Mucosa of rectum (tissue), 2 donors: ENCODE data around the gene NOP10.

Source experiments
- H3K27ac ChIP-seq, 2 donors: one replicate each; pipeline ENCODE4 v1.7.0; 2013; ENCODE audit warnings: inconsistent platforms in 2 of 2, low read depth in 2 of 2, low read length in 2 of 2
- H3K27me3 ChIP-seq, 2 donors: one replicate each; pipeline ENCODE4 v1.7.0; 2013; ENCODE audit warnings: low read length in 2 of 2; ENCODE audit not compliant: control insufficient read depth in 2 of 2, insufficient read depth in 2 of 2
- H3K36me3 ChIP-seq, 2 donors: one replicate each; pipeline ENCODE4 v1.7.0; 2013; ENCODE audit warnings: low read length in 2 of 2; ENCODE audit not compliant: control insufficient read depth in 2 of 2, insufficient read depth in 2 of 2
- H3K4me1 ChIP-seq, 2 donors: one replicate each; pipeline ENCODE4 v1.7.0; 2013; ENCODE audit warnings: low read length in 2 of 2, mild to moderate bottlenecking in 1 of 2; ENCODE audit not compliant: control insufficient read depth in 2 of 2, insufficient read depth in 2 of 2
- H3K4me3 ChIP-seq, 2 donors: one replicate each; pipeline ENCODE4 v1.7.0; 2013; ENCODE audit warnings: low read length in 2 of 2
- H3K9ac ChIP-seq, 2 donors: one replicate each; pipeline ENCODE4 v1.7.0; 2013; ENCODE audit warnings: low read length in 2 of 2, low read depth in 1 of 2, mild to moderate bottlenecking in 1 of 2
- H3K9me3 ChIP-seq, 2 donors: one replicate each; pipeline ENCODE4 v1.7.0; 2013; ENCODE audit warnings: low read length in 2 of 2; ENCODE audit not compliant: control insufficient read depth in 2 of 2
- donor health status: healthy.
- donor health status: Normal muscosa, but diverticular disease.

NOP10 gene

GRCh38 chr15:34334672-34335071, 8.3 kb downstream of the NOP10 start:
- H3K4me3 ChIP-seq = peak overlapping the region in 1 of 2 donors; percentile 81
- H3K36me3 ChIP-seq = peaks cover 0 to 4% of the 10 kb centered on the region in 2 donors
- H3K27me3 ChIP-seq = no peaks in the 10 kb centered on the region
- peak overlapping the region in 1 of 2 donors; percentile 56 for H3K27ac ChIP-seq
- H3K9ac ChIP-seq = no peak overlapping the region
- no peaks in the 10 kb centered on the region for H3K9me3 ChIP-seq
- H3K4me1 ChIP-seq = peaks cover 5 to 6% of the 10 kb centered on the region in 2 donors

- Histone ChIP-seq H3K36me3 (no peaks in the 10 kb centered on the region), H3K9me3 (no peaks in the 10 kb centered on the region), H3K9ac (no peak overlapping the region), H3K4me3 (no peak overlapping the region), H3K4me1 (peaks cover 5 to 6% of the 10 kb centered on the region in 2 donors), H3K27me3 (no peaks in the 10 kb centered on the region), H3K27ac (no peak overlapping the region)
Measured at GRCh38 chr15:34332553-34333120, 10.3 kb downstream of the NOP10 start.

GRCh38 chr15:34331809-34332208, 11.1 kb downstream of the NOP10 start:
- Histone ChIP-seq H3K27me3 (no peaks in the 10 kb centered on the region), H3K4me3 (no peak overlapping the region), H3K9ac (no peak overlapping the region), H3K9me3 (no peaks in the 10 kb centered on the region), H3K36me3 (no peaks in the 10 kb centered on the region), H3K27ac (no peak overlapping the region), H3K4me1 (peaks cover 0 to 1% of the 10 kb centered on the region in 2 donors)

DNA sequence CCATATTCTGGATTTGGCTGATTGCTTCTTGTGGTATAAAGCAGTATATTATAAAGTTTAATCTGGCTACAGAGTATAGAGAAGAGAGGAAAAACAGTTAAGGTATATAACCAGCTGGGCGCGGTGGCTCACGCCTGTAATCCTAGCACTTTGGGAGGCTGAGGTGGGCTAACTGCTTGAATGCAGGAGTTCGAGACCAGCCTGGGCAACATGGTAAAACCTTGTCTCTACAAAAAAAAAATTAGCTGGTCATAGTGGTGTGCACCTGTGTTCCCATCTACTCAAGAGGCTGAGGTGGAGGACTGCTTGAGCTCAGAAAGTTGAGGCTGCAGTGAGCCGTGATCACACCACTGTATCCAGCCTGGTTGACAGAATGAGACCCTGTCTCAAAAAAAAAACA, 12.7 kb downstream of the NOP10 start:
- Histone ChIP-seq H3K4me1 (no peaks in the 10 kb centered on the region), H3K9ac (no peak overlapping the region), H3K9me3 (no peaks in the 10 kb centered on the region), H3K36me3 (no peaks in the 10 kb centered on the region), H3K4me3 (no peak overlapping the region), H3K27ac (no peak overlapping the region), H3K27me3 (no peaks in the 10 kb centered on the region)

- no peak overlapping the region for H3K4me3 ChIP-seq
- no peaks in the 10 kb centered on the region for H3K9me3 ChIP-seq
- H3K27ac ChIP-seq = peak overlapping the region in 1 of 2 donors; percentile 52
- H3K27me3 ChIP-seq = no peaks in the 10 kb centered on the region
- no peaks in the 10 kb centered on the region for H3K36me3 ChIP-seq
- H3K4me1 ChIP-seq = no peaks in the 10 kb centered on the region
- H3K9ac ChIP-seq = no peak overlapping the region
Measured at GRCh38 chr15:34329006-34329405, 13.9 kb downstream of the NOP10 start.

GRCh38 chr15:34327906-34328305, 15.0 kb downstream of the NOP10 start:
- Histone ChIP-seq H3K9me3 (no peaks in the 10 kb centered on the region), H3K27me3 (no peaks in the 10 kb centered on the region), H3K4me3 (peak overlapping the region in 1 of 2 donors; percentile 1), H3K36me3 (no peaks in the 10 kb centered on the region), H3K4me1 (no peaks in the 10 kb centered on the region), H3K9ac (no peak overlapping the region), H3K27ac (peak overlapping the region in 1 of 2 donors; percentile 37)

GRCh38 chr15:34325368-34325767, 17.6 kb downstream of the NOP10 start:
- Histone ChIP-seq H3K9ac (no peak overlapping the region), H3K4me1 (no peaks in the 10 kb centered on the region), H3K36me3 (no peaks in the 10 kb centered on the region), H3K27me3 (no peaks in the 10 kb centered on the region), H3K9me3 (no peaks in the 10 kb centered on the region), H3K27ac (no peak overlapping the region), H3K4me3 (no peak overlapping the region)

GRCh38 chr15:34324933-34325332, 18.0 kb downstream of the NOP10 start:
- H3K9me3 ChIP-seq = no peaks in the 10 kb centered on the region
- H3K27ac ChIP-seq = no peak overlapping the region
- H3K36me3 ChIP-seq = no peaks in the 10 kb centered on the region
- no peaks in the 10 kb centered on the region for H3K27me3 ChIP-seq
- no peaks in the 10 kb centered on the region for H3K4me1 ChIP-seq
- H3K9ac ChIP-seq = no peak overlapping the region
- no peak overlapping the region for H3K4me3 ChIP-seq

- peaks cover 0 to 4% of the 10 kb centered on the region in 2 donors for H3K4me1 ChIP-seq
- H3K27ac ChIP-seq = no peak overlapping the region
- H3K9me3 ChIP-seq = no peaks in the 10 kb centered on the region
- no peaks in the 10 kb centered on the region for H3K27me3 ChIP-seq
- no peaks in the 10 kb centered on the region for H3K36me3 ChIP-seq
- H3K9ac ChIP-seq = no peak overlapping the region
- H3K4me3 ChIP-seq = no peak overlapping the region
Measured at GRCh38 chr15:34323217-34323616, 19.7 kb downstream of the NOP10 start.

DNA sequence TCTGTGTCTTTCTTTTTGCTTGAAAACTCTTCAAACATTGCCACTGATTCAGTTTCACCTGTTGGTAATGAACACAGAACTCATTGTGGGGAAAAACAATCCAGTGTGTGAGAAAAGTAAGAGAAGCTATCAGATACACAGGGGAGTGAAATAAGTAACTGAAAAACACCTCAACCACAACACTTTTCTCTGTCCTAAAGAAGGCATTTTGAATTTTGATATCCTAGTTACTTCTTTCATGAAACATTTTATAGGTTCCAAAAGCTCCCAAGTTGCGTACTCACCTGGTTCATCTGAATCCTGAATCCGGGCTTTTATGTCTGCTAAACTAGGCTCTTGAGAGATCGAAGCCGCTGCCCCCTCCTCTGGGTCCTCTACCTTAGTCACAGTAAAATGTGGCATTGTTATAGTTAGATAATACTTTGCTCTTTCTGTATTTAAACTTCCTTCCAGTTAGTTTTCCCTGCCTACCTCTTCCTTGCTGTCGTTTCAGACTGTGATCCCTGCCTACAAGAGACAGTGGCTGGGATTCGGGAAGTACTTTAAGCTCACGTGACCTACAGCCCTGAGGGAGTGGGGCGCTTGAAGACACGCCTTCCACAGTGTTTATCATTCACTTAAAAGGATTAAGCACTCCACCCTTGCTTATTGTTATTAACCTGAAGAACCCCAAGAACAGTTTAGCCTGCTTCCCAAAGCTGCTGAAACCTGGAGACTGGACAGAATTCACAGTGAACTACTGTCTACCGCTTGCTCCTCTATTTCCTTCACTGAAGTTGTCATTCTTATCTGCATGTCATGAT, 24.5 kb downstream of the NOP10 start:
- H3K27me3 ChIP-seq = no peaks in the 10 kb centered on the region
- peak overlapping the region; percentile 61 to 65 for H3K9ac ChIP-seq
- no peaks in the 10 kb centered on the region for H3K9me3 ChIP-seq
- H3K27ac ChIP-seq = peak overlapping the region; percentile 57 to 60
- peaks cover 4 to 11% of the 10 kb centered on the region in 2 donors for H3K4me1 ChIP-seq
- H3K4me3 ChIP-seq = peak overlapping the region; percentile 85
- no peaks in the 10 kb centered on the region for H3K36me3 ChIP-seq
